ENCODE measurements around the gene VAPA. TPM values are rescaled to one million over a fixed set of nuclear protein-coding genes. Genes with fewer than 3 reads are reported as not detected.

The VAPA gene
- total and polyA plus RNA-seq, 2 donors (not counting 1 experiment from before 2014, with no cell fraction given), result 47.7 to 109 TPM

GRCh38 chr18:9925795-9926194 is 12.0 kb downstream of the VAPA start:
- no peaks in the 10 kb centered on the region for H3K9me3 Mint-ChIP-seq (ENCODE audit: insufficient read depth)
- Histone ChIP-seq H4K20me1 (ENCODE audit: control insufficient read depth, insufficient read depth, low read length, poor library complexity, severe bottlenecking) (peaks cover 91% of the 10 kb centered on the region), H3K27me3 (replicated peaks in 1 of 4; ENCODE audit: control extremely low read depth in 1 of 4, control insufficient read depth in 3 of 4, insufficient read depth in 4 of 4, low read length in 3 of 4) (no peaks in the 10 kb centered on the region), H3K79me2 (ENCODE audit: control insufficient read depth, insufficient read depth, low read length) (peaks cover 97% of the 10 kb centered on the region), H3K4me2 (replicated peaks; ENCODE audit: low read depth, low read length, poor library complexity, severe bottlenecking) (no peak overlapping the region), H3K9ac (ENCODE audit: low read length) (no peak overlapping the region), H3K27ac (ENCODE audit: low read length in 2 of 2) (no peak overlapping the region), H3K4me3 (ENCODE audit: control extremely low read depth in 1 of 5, extremely low read depth in 1 of 5, insufficient read depth in 1 of 5, low read depth in 2 of 5, low read length in 4 of 5) (no peak overlapping the region), H2AFZ (ENCODE audit: insufficient read depth, low read depth, low read length, poor library complexity, severe bottlenecking) (no peak overlapping the region), H3K36me3 (replicated peaks in 1 of 2; ENCODE audit: control extremely low read depth in 1 of 2, control insufficient read depth in 1 of 2, extremely low read depth in 1 of 2, insufficient read depth in 2 of 2, low read length in 1 of 2) (no peaks in the 10 kb centered on the region), H3K4me1 (ENCODE audit: control insufficient read depth in 2 of 2, insufficient read depth in 2 of 2, low read length in 2 of 2) (peaks cover 36 to 66% of the 10 kb centered on the region in 2 donors), H3K9me3 (ENCODE audit: control extremely low read depth in 1 of 3, control insufficient read depth in 2 of 3, insufficient read depth in 1 of 3, low read length in 2 of 3) (no peaks in the 10 kb centered on the region)
- ATAC-seq (ENCODE audit: low read depth) (no peak), DNase-seq (no peak)
- no CpG with 5 or more reads among the region's 4 CpGs for WGBS (ENCODE audit: insufficient coverage)
- H3K4me1 Mint-ChIP-seq, result peaks cover 70% of the 10 kb centered on the region
- H3K4me3 Mint-ChIP-seq, result no peak overlapping the region
- H3K27me3 Mint-ChIP-seq, result no peaks in the 10 kb centered on the region
- TF ChIP-seq, protein P1, sequence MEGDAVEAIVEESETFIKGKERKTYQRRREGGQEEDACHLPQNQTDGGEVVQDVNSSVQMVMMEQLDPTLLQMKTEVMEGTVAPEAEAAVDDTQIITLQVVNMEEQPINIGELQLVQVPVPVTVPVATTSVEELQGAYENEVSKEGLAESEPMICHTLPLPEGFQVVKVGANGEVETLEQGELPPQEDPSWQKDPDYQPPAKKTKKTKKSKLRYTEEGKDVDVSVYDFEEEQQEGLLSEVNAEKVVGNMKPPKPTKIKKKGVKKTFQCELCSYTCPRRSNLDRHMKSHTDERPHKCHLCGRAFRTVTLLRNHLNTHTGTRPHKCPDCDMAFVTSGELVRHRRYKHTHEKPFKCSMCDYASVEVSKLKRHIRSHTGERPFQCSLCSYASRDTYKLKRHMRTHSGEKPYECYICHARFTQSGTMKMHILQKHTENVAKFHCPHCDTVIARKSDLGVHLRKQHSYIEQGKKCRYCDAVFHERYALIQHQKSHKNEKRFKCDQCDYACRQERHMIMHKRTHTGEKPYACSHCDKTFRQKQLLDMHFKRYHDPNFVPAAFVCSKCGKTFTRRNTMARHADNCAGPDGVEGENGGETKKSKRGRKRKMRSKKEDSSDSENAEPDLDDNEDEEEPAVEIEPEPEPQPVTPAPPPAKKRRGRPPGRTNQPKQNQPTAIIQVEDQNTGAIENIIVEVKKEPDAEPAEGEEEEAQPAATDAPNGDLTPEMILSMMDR (IDR thresholded peaks at IDR 0.05), result no peak
- TF ChIP-seq EZH2 (IDR thresholded peaks at IDR 0.05; ENCODE audit: borderline replicate concordance, insufficient read depth, low read depth, low read length, poor library complexity, severe bottlenecking), result no peak
- intact Hi-C loops (cut with micrococcal nuclease), result no loop called here
- no peak overlapping the region for H3K27ac Mint-ChIP-seq
- ChIA-PET CTCF (no interaction called here), POLR2A (interaction anchor here (2.1 kb wide), 1 partner anchor 12 kb away, joined by 5 read pairs; the partner anchor contains the start of gene VAPA)

GRCh38 chr18:9926223-9926894 is 12.5 kb downstream of the VAPA start:
- Histone ChIP-seq H3K36me3 (replicated peaks in 1 of 2; ENCODE audit: control extremely low read depth in 1 of 2, control insufficient read depth in 1 of 2, extremely low read depth in 1 of 2, insufficient read depth in 2 of 2, low read length in 1 of 2) (no peaks in the 10 kb centered on the region), H2AFZ (ENCODE audit: insufficient read depth, low read depth, low read length, poor library complexity, severe bottlenecking) (no peak overlapping the region), H3K9me3 (ENCODE audit: control extremely low read depth in 1 of 3, control insufficient read depth in 2 of 3, insufficient read depth in 1 of 3, low read length in 2 of 3) (no peaks in the 10 kb centered on the region), H3K4me1 (ENCODE audit: control insufficient read depth in 2 of 2, insufficient read depth in 2 of 2, low read length in 2 of 2) (peaks cover 33 to 60% of the 10 kb centered on the region in 2 donors), H3K9ac (ENCODE audit: low read length) (no peak overlapping the region), H4K20me1 (ENCODE audit: control insufficient read depth, insufficient read depth, low read length, poor library complexity, severe bottlenecking) (peaks cover 91% of the 10 kb centered on the region), H3K27ac (ENCODE audit: low read length in 2 of 2) (peak overlapping the region in 1 of 2 donors; percentile 27), H3K27me3 (replicated peaks in 1 of 4; ENCODE audit: control extremely low read depth in 1 of 4, control insufficient read depth in 3 of 4, insufficient read depth in 4 of 4, low read length in 3 of 4) (no peaks in the 10 kb centered on the region), H3K79me2 (ENCODE audit: control insufficient read depth, insufficient read depth, low read length) (peaks cover 97% of the 10 kb centered on the region), H3K4me3 (ENCODE audit: control extremely low read depth in 1 of 5, extremely low read depth in 1 of 5, insufficient read depth in 1 of 5, low read depth in 2 of 5, low read length in 4 of 5) (no peak overlapping the region), H3K4me2 (replicated peaks; ENCODE audit: low read depth, low read length, poor library complexity, severe bottlenecking) (no peak overlapping the region)
- ChIA-PET POLR2A (interaction anchor here (2.1 kb wide), 1 partner anchor 12 kb away, joined by 5 read pairs; the partner anchor contains the start of gene VAPA), CTCF (no interaction called here)
- ATAC-seq (ENCODE audit: low read depth) (no peak), DNase-seq (no peak)
- Mint-ChIP-seq H3K27ac (peak overlapping the region; percentile 2), H3K9me3 (ENCODE audit: insufficient read depth) (no peaks in the 10 kb centered on the region), H3K4me1 (peaks cover 73% of the 10 kb centered on the region), H3K27me3 (no peaks in the 10 kb centered on the region), H3K4me3 (peak overlapping the region; percentile 53)
- no peak for TF ChIP-seq EZH2 (IDR thresholded peaks at IDR 0.05; ENCODE audit: borderline replicate concordance, insufficient read depth, low read depth, low read length, poor library complexity, severe bottlenecking)
- TF ChIP-seq, protein P1 (IDR thresholded peaks at IDR 0.05), result no peak
- intact Hi-C loops (cut with micrococcal nuclease), result no loop called here
- WGBS (ENCODE audit: insufficient coverage), result 100% methylated on average over 1 of the region's 2 CpGs

Measured in B cell (primary cell).